Measurements from ENCODE around the gene TJP1.

TJP1 gene

GRCh38 chr15:29822100-29822683 is at the start of gene TJP1:
TJP1 (minus strand) TSS chr15:29822468; CDS start chr15:29822028, 440 bp downstream.
- DNase-seq (ENCODE audit: low spot score) = peak; percentile 95

- no peak for DNase-seq (ENCODE audit: low spot score)
These were observed 49.1 kb upstream of the TJP1 start for GRCh38 chr15:29871401-29871800.

- DNase-seq (ENCODE audit: low spot score) = no peak
These were observed 48.4 kb upstream of the TJP1 start for GRCh38 chr15:29870495-29871151.

DNA sequence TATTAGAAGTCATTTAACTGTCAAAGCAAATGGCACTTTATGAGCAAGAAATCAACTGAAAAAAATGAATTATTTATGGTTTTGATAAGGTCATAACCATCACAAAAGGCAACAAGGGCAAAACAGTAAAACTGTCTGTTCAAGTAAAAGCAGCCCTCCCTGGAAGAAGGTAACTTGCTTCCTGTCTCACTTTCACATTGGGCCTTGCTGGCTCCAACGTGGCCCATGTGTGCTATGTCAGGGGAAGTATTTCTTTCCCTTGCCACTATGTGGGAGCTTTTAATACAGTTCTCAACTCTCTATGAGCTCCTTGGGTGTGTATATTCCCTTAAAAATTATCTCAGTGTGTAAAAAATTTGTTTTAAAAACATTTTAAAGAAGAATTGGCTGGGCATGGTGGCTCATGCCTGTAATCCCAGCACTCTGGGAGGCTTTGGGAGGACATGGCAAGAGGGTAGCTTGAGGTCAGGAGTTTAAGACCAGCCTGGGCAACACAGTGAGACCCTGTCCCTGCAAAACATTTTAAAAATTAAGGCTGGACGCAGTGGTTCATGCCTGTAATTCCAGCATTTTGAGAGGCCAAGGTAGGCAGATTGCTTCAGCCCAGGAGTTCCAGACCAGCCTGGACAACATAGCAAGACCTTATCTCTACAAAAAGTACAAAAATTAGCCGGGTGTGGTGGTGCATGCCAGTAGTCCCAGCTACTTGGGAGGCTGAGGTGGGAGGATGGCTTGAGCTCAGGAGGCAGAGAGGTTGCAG is 45.2 kb upstream of the TJP1 start:
- no peak for DNase-seq (ENCODE audit: low spot score)

DNA sequence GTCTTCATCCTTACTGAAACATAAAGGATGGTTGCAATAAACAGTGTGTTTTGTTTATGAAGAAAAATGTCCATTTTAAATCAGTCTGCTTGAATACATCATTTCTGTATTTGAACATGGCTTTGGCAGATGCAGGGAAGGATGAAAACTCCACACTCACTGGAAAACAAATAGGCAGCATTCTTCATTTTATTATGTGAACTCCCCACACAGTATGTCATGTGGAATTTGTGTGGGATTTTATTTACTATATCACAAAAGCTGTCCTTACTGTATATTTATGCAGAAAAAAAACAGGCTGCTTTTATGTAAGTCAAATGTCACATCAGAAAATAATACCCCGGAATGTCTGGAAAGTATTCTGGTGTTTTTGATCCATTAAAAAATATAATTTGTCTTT is 44.1 kb upstream of the TJP1 start:
- no peak for DNase-seq (ENCODE audit: low spot score)

DNA sequence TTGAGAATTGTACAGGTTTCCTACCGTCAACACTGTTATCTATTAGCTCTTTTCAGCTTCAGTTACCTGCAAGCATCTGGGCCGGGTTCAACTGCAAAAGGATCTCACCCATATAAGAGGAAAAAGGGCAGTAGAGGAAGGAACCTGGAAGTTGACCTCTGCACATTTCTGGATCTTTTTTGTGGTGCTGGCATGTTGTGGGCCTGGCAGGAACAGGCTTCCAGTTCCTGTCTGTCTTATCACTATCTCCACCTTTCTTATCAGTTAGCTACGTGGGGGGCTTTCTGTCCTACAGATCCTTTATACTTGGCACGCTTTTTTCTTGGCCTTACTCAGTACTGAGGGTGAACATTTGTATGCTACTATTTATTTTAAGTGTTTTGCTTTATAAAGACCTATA is 42.2 kb upstream of the TJP1 start:
- no peak for DNase-seq (ENCODE audit: low spot score)

- no peak for DNase-seq (ENCODE audit: low spot score)
These were observed 41.2 kb upstream of the TJP1 start for GRCh38 chr15:29863438-29863837.

DNA sequence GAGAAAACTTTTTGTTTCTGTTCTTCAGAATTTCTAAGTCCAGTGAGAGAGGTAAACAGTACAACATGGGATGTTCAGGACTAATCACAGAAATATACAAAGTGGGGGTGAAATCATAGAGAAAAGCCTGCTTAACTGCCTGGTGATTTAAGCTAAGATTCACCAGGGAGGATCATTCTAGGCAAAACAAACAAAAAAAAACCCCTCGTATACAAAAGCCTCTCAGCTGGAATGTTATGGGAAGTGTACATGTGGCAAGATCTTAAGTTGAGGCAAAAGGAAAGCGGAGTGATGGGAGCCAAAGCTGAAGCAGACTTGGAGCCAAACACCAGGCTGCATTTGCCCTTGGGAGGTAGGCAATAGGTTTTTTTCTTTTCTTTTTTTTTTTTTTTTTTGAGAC is 40.0 kb upstream of the TJP1 start:
- DNase-seq (ENCODE audit: low spot score) = no peak

GRCh38 chr15:29860872-29861271 is 38.6 kb upstream of the TJP1 start:
- DNase-seq (ENCODE audit: low spot score) = no peak

DNA sequence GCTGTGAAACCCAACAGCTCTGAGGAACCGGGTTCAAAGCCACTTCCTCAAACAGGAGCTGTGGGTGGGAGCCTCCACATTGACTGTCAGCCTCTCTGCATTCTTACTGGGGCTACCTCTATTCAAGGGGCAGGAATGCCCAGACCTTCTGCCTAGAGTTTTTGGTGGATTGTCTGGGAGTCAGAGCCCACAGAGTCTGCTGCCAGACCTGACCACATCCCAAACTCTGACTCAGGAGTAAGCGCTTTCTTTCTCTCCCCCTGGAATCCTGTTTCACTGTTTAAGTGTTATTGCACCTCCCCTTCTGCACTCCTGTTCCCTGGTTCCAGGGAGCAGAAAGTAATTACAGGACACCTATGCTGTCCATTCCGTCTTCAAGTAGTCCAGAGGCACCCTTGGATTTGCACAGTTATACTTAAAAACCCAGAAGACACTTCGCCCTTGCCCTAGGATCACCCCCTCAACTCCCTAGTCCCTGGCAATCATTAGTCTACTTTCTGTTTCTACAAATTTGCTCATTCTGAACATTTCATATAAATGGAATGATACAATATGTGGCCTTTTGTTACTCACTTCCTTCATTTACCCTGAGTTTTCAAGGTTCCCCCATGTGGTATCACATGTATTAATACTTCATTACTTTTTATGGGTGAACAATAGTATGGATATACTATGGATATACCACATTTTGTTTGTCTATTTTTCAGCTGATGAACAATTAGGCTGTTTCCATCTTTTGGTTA is 37.9 kb upstream of the TJP1 start:
- DNase-seq (ENCODE audit: low spot score) = peak; percentile 86

DNA sequence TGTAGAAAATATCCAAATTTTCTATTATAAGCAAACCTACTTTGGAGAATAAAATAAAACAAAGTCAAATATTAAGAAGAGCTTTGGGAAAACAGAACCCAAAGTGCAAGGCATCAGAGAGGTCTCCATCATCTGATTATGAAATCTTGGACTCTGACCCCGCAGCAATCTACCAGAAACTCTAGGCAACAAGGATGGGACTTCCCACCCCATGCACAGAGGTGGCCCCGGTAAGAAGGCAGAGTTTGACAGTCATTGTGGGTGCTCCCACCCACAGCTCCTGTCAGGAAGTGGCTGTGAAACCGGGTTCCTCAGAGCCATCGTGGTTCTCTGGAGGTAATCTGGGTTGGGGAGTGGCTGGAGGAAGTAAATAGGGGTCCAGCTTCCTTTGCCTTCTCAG is 37.0 kb upstream of the TJP1 start:
- no peak for DNase-seq (ENCODE audit: low spot score)

GRCh38 chr15:29857221-29857789 is 35.0 kb upstream of the TJP1 start:
- no peak for DNase-seq (ENCODE audit: low spot score)

- DNase-seq (ENCODE audit: low spot score) = peak; percentile 24
These were observed 32.1 kb upstream of the TJP1 start for GRCh38 chr15:29854413-29854812.

- no peak for DNase-seq (ENCODE audit: low spot score)
These were observed 31.1 kb upstream of the TJP1 start for GRCh38 chr15:29853211-29853987.

- no peak for DNase-seq (ENCODE audit: low spot score)
These were observed 29.9 kb upstream of the TJP1 start for GRCh38 chr15:29852201-29852600.

GRCh38 chr15:29849716-29850115 is 27.4 kb upstream of the TJP1 start:
- no peak for DNase-seq (ENCODE audit: low spot score)

GRCh38 chr15:29849218-29849617 is 26.9 kb upstream of the TJP1 start:
- DNase-seq (ENCODE audit: low spot score) = no peak

- DNase-seq (ENCODE audit: low spot score) = peak; percentile 17
These were observed 22.1 kb upstream of the TJP1 start for GRCh38 chr15:29844290-29844903.

GRCh38 chr15:29842290-29842689 is 20.0 kb upstream of the TJP1 start:
- no peak for DNase-seq (ENCODE audit: low spot score)

GRCh38 chr15:29840926-29841325 is 18.7 kb upstream of the TJP1 start:
- no peak for DNase-seq (ENCODE audit: low spot score)

DNA sequence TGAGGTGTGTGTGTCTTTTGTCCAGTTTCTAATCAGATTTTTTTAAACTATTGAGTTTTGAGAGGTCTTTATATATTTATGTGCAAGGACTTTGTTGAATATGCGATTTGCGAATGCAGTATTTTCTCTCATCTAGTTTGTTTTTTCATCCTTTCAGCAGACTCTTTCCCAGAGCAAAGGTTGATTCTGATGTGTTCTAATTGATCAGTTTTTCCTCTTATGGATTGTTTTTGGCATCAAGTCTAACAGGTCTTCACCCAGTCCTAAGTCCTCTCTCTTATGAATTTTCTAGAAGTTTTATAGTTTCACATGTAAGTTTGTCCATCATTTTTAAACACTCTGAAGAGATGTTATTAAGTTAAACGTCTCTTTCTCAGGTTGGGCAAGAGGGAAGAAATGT is 17.8 kb upstream of the TJP1 start:
- DNase-seq (ENCODE audit: low spot score) = no peak

Data from GM03348 (cell line).